Measurements from ENCODE around the gene TMEM184B.

TMEM184B gene

GRCh38 chr22:38273135-38273826 lies 471 bp upstream of the TMEM184B start:
- DNase-seq = peak in 3 of 6 experiments; percentile 26 to 82 (median 34)

GRCh38 chr22:38271927-38272372 lies 860 bp downstream of the TMEM184B start:
- DNase-seq = peak in 2 of 6 experiments; percentile 10 to 39

GRCh38 chr22:38271101-38271500 lies 1.7 kb downstream of the TMEM184B start:
- DNase-seq = no peak

- no peak for DNase-seq
Observed at GRCh38 chr22:38270091-38270992, 2.5 kb downstream of the TMEM184B start.

- DNase-seq = no peak
Observed at GRCh38 chr22:38269466-38269865, 3.3 kb downstream of the TMEM184B start.

- peak; percentile 47 to 86 (median 72) for DNase-seq
Observed at GRCh38 chr22:38267086-38267485, 5.7 kb downstream of the TMEM184B start.

GRCh38 chr22:38266120-38266519 lies 6.7 kb downstream of the TMEM184B start:
- no peak for DNase-seq

GRCh38 chr22:38264322-38264843 lies 8.4 kb downstream of the TMEM184B start:
- DNase-seq = no peak

GRCh38 chr22:38262051-38262795 lies 10.6 kb downstream of the TMEM184B start:
- DNase-seq = peak in 2 of 6 experiments; percentile 8 to 9

GRCh38 chr22:38260761-38261681 lies 11.8 kb downstream of the TMEM184B start:
- no peak for DNase-seq

GRCh38 chr22:38259370-38259769 lies 13.4 kb downstream of the TMEM184B start:
- no peak for DNase-seq

- DNase-seq = no peak
Observed at GRCh38 chr22:38258895-38259294, 13.9 kb downstream of the TMEM184B start.

GRCh38 chr22:38257650-38258250 lies 15.1 kb downstream of the TMEM184B start:
- no peak for DNase-seq

- DNase-seq = no peak
Observed at GRCh38 chr22:38257181-38257580, 15.6 kb downstream of the TMEM184B start.

GRCh38 chr22:38255697-38256096 lies 17.1 kb downstream of the TMEM184B start:
- no peak for DNase-seq

GRCh38 chr22:38251341-38251692 lies 21.5 kb downstream of the TMEM184B start:
- no peak for DNase-seq

GRCh38 chr22:38250643-38251340 lies 22.0 kb downstream of the TMEM184B start:
- no peak for DNase-seq

- no peak for DNase-seq
Observed at GRCh38 chr22:38249803-38250642, 22.8 kb downstream of the TMEM184B start.

- DNase-seq = no peak
Observed at GRCh38 chr22:38249301-38249700, 23.5 kb downstream of the TMEM184B start.

- DNase-seq = no peak
Observed at GRCh38 chr22:38248280-38248679, 24.5 kb downstream of the TMEM184B start.
